Activated T-helper 1 cell treated with anti-CD3 and anti-CD28 coated beads, Interleukin-2, amount 50 U/mL, for 16 hours (primary cell): ENCODE results near the gene TNXB.
"Not testable (repeated sequence)": the region's sequence is repeated elsewhere in the genome, so short reads cannot be mapped to it uniquely, and the experiment has no call there.

Experiments used
- DNase-seq, 2 donors: peaks; one replicate each; pipeline ENCODE4 v3.0.0-alpha.2; 2020; ENCODE audit warnings: low read depth in 1 of 2, low spot score in 1 of 2

TNXB gene

GRCh38 chr6:32041050-32041321 is 68.2 kb downstream of the TNXB start:
- not testable (repeated sequence) for DNase-seq

GRCh38 chr6:32040299-32041049 is 68.7 kb downstream of the TNXB start:
- not testable (repeated sequence) for DNase-seq

- DNase-seq, result not testable (repeated sequence)
These were observed 69.5 kb downstream of the TNXB start for GRCh38 chr6:32039321-32040274.

- not testable (repeated sequence) for DNase-seq
These were observed 70.3 kb downstream of the TNXB start for GRCh38 chr6:32038878-32039277.

GRCh38 chr6:32037598-32038524 is 71.3 kb downstream of the TNXB start, which contains the start of gene CYP21A2:
CYP21A2 (plus strand) TSS chr6:32038415; CDS start chr6:32038423, 8 bp downstream.
- not testable (repeated sequence) for DNase-seq

- not testable (repeated sequence) for DNase-seq
These were observed 72.0 kb downstream of the TNXB start for GRCh38 chr6:32037136-32037535.

GRCh38 chr6:32035283-32036013 is 73.7 kb downstream of the TNXB start:
- not testable (repeated sequence) for DNase-seq

GRCh38 chr6:32029553-32029952 is 79.6 kb downstream of the TNXB start:
- not testable (repeated sequence) for DNase-seq

GRCh38 chr6:32028631-32029030 is 80.5 kb downstream of the TNXB start:
- DNase-seq, result not testable (repeated sequence)

GRCh38 chr6:32022100-32022499 is 87.0 kb downstream of the TNXB start:
- not testable (repeated sequence) for DNase-seq

GRCh38 chr6:32014547-32014946 is 94.6 kb downstream of the TNXB start, which contains the start of gene C4B:
C4B (plus strand) TSS chr6:32014795; CDS start chr6:32014846, 51 bp downstream.
- not testable (repeated sequence) for DNase-seq

- DNase-seq, result not testable (repeated sequence)
These were observed 95.4 kb downstream of the TNXB start for GRCh38 chr6:32013738-32014137.

GRCh38 chr6:32012941-32013617 is 96.1 kb downstream of the TNXB start:
- not testable (repeated sequence) for DNase-seq

GRCh38 chr6:32010856-32011530 is 98.1 kb downstream of the TNXB start:
- not testable (repeated sequence) for DNase-seq

GRCh38 chr6:32009537-32009936 is 99.6 kb downstream of the TNXB start:
- DNase-seq, result not testable (repeated sequence)

- DNase-seq, result not testable (repeated sequence)
These were observed 100.5 kb downstream of the TNXB start for GRCh38 chr6:32008616-32009015.

GRCh38 chr6:32008037-32008436 is 101.1 kb downstream of the TNXB start:
- not testable (repeated sequence) for DNase-seq

GRCh38 chr6:32007086-32007485 is 102.1 kb downstream of the TNXB start:
- DNase-seq, result not testable (repeated sequence)

- DNase-seq, result not testable (repeated sequence)
These were observed 103.1 kb downstream of the TNXB start for GRCh38 chr6:32005991-32006529.
